Muscle of arm (tissue), 14 donors: ENCODE measurements around the gene UBE2Q2. TPM values are rescaled to one million over a fixed set of nuclear protein-coding genes. Genes with fewer than 3 reads are reported as not detected.
A peak's percentile ranks its signal among the peaks of the same experiment; 100 is the strongest.
"Not testable (repeated sequence)": the region's sequence is repeated elsewhere in the genome, so short reads cannot be mapped to it uniquely, and the experiment has no call there.

Experiments used
- DNase-seq: peaks from one replicate; pipeline ENCODE4 v3.0.0-alpha.2; 2013
- long read RNA-seq, 11 donors: transcript quantifications; one replicate each; lab custom pipeline, GENCODE V29; 2026
- polyA plus RNA-seq, 12 donors: library from polyadenylated mRNA; unstranded; fragments of 120-200 nt; gene quantifications; one replicate each; pipeline ENCODE4 v1.2.1, GENCODE V29; 2013; ENCODE audit not compliant: insufficient read length in 12 of 12

The UBE2Q2 gene
- 10 to 100 TPM in 11 of 12 donors, not detected in 1; 49.3 to 69.9 (median 60.6) TPM for polyA plus RNA-seq
- long read RNA-seq, donor 1, partial matches to known transcripts: 0 of 3 reads
- long read RNA-seq, donor 1, other reads (novel, unspliced or antisense): 0 of 3 reads
- long read RNA-seq, donor 2, transcript UBE2Q2-201 (13 exons, 3,130 nt): major isoform, 5 of 14 reads
- long read RNA-seq, donor 2, partial matches to known transcripts: 6 of 14 reads
- long read RNA-seq, donor 2, other reads (novel, unspliced or antisense): 0 of 14 reads
- long read RNA-seq, donor 3, partial matches to known transcripts: 0 of 2 reads
- long read RNA-seq, donor 3, other reads (novel, unspliced or antisense): 0 of 2 reads
- long read RNA-seq, donor 4, partial matches to known transcripts: 0 of 2 reads
- long read RNA-seq, donor 4, other reads (novel, unspliced or antisense): 0 of 2 reads
- long read RNA-seq, donor 5, partial matches to known transcripts: 0 of 2 reads
- long read RNA-seq, donor 5, other reads (novel, unspliced or antisense): 0 of 2 reads
- long read RNA-seq, donor 6, partial matches to known transcripts: 0 of 3 reads
- long read RNA-seq, donor 6, other reads (novel, unspliced or antisense): 0 of 3 reads
- long read RNA-seq, donor 7, partial matches to known transcripts: 0 of 3 reads
- long read RNA-seq, donor 7, other reads (novel, unspliced or antisense): 0 of 3 reads
- long read RNA-seq, donor 8, transcript UBE2Q2-201 (13 exons, 3,130 nt): major isoform, 5 of 7 reads
- long read RNA-seq, donor 8, partial matches to known transcripts: 0 of 7 reads
- long read RNA-seq, donor 8, other reads (novel, unspliced or antisense): 0 of 7 reads
- long read RNA-seq, donor 9, partial matches to known transcripts: 0 of 4 reads
- long read RNA-seq, donor 9, other reads (novel, unspliced or antisense): 0 of 4 reads
- long read RNA-seq, donor 10, transcript UBE2Q2-208 (12 exons, 2,969 nt): major isoform, 5 of 9 reads
- long read RNA-seq, donor 10, partial matches to known transcripts: 0 of 9 reads
- long read RNA-seq, donor 10, other reads (novel, unspliced or antisense): 0 of 9 reads
- long read RNA-seq, donor 11, partial matches to known transcripts: 6 of 11 reads
- long read RNA-seq, donor 11, other reads (novel, unspliced or antisense): 0 of 11 reads

DNA sequence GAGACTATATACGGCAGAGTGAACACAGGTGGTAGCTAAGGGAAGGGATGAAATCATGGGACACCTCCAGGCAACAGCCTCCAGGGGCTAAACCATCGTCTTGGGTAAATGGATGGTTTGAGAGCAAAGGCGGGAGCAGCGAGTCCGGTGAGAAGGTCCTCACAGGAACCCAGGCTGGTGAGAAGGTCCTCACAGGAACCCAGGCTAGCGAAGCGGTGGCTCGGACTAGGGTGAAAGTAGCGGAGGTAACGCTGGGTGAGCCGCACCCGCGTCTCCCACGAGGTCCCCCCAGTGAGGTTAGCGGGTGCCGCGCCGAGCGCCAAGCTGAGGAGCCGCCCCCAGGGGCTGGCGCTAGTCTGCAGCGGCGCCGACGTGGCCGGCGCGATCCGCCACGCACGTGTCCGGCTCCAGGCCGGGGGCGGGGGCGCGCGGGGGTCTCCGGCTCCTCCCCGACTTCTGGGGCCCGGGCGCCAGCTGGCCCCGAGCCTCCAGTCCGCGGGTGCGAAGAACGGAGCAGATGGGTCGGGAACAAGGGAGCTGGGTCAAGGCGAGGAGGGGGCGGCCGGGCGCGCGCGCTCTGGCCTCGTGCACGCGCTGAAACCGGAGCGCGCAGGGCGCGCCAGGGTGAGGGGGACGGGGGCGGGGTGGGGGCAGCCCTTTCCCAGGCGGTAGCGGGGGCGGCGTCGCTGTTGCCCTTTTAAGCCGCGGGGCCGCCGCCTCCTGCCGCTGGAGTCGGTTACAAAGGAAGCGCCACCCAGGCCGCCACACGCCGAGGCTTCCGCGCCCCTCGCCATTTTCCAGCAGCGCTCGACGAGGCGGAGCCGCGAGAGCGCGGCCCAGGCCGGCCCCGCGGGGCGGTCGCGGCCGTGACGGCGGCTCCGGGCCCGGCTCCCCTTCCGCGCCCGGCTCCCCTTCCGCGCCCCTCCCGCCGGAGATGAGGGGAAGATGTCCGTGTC is at the start of gene UBE2Q2:
Gene UBE2Q2 (plus strand): TSS at position 726 of the 956 bp plus-strand sequence. CDS start 220 bp downstream, at position 946.
- DNase-seq: peak; percentile 75

DNA sequence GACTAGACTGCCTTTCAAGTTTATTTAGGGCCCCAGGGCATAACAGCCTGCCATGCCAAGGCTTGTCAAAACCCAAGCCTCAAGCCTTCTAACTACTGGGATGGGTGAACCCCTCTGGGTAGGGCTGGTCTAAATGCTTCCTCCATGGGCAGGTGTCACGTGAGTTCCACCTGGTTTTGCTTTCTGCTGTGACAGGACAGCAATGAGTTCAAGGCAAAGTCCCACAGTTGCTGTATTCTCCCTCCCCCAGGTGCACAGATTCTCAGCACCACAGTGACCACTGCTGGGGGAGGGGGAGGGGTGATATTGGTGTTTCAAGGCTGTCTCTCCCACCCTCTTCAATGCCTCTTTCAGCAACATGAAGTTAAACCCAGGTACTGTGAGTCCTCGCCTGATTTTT is 46.9 kb upstream of the UBE2Q2 start:
- no peak for DNase-seq

DNA sequence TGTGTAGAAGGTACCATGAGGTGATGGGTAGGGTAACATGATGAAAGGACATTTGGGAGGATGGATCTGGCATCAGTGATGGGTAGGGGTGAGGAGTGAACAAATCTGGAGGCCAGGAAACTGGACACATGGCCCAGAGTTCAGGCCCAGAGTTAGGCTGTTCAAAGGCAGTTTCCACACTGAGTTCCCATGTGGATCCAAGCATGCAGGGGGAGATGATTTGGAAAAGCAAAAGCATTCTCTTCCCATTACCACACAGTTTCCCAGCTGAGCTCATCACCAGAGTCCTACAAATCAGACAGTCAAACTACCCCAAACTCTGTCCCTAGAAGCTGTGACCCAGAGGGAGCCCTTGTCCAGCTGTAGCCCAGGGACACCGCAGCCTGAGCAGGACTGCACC is 46.1 kb upstream of the UBE2Q2 start:
- peak; percentile 31 for DNase-seq

DNA sequence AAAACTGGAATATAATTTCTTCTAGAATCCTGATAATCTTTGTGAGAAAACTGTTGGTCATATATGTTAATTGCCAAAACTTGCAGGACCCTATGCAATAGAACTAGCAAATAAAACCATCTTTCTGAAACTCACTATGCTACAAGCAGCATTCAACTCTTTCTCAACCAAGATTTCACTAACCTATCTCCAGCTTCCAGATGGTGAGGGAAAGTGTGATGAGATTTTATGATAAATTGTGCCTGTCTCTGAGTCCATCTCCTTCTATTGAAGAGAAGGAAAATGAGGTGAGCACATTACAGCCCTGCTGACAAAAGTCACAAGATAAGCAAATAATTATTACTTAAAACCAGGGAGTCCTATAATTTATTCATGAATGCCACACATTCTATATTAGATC is 44.1 kb upstream of the UBE2Q2 start:
- DNase-seq: no peak

DNA sequence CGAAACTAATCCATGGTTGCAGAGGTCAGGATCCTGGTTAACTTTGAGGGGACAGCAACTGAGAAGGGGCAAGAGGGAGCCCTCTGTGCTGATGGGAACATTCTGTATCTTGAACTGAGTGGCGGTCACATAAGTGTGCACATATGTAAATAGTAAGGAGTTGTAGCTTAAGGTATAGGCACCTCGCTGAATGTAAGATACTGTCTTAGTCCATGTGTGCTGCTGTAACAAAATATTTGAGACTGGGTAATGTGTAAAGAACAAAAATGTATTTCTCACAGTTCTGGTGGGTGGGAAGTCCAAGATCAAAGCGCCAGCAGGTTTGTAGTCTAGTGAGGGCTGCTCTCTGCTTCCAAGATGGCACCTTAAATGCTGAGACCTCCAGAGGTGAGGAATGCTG is 42.8 kb upstream of the UBE2Q2 start:
- DNase-seq: not testable (repeated sequence)

DNA sequence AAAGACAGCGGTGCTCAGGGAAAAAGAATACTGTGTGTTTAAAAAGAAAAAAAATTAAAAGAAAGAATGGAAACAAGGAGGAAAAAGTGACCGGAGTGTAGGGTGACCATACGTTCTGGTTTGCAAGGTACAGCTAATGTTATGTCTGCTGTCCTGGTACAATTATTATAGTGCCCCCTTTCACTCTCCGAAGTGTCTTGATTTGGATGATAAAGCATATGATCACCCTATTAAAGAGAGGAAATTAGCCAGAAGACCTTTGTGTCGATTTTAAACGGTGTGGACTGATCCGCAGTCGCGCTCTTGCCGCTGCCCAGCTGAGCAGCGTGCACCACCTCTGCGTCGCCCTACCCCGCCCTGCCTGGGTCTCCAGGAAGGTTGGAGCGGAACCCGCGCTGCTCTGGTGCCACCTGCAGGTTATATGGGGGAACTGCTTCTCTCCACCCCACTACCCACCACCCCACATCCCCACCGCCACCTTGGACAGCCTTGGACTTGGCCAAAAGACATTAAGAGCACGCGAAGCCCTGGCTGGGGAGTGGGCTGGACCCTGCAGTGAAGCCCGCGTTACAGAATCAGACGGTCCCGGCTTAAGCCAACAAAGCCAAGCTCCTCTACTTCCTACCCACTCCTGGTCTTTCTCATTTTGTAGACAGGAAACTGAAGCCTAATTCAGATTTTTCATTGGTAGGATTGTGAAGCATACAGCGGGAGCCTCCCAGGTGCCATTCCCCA is 41.2 kb upstream of the UBE2Q2 start:
- peak; percentile 79 for DNase-seq

DNA sequence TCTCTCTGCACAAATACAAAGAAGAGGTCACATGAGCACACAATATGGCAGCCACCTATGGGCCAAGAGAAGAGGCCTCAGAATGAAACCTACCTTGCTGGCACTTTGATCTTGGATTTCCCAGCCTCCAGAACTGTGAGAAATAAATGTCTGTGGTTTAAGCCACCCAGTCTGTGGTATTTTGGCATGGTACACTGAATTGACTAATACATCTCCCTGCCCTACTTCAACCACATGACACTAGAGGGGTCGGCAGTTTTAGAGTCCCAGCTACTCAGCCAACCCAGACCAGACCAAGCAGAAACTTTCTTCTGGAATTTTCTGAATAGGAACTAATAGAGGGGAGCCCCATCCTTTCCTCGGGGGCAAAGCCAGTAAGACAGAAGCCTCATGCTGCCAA is 35.8 kb upstream of the UBE2Q2 start:
- DNase-seq: not testable (repeated sequence)

DNA sequence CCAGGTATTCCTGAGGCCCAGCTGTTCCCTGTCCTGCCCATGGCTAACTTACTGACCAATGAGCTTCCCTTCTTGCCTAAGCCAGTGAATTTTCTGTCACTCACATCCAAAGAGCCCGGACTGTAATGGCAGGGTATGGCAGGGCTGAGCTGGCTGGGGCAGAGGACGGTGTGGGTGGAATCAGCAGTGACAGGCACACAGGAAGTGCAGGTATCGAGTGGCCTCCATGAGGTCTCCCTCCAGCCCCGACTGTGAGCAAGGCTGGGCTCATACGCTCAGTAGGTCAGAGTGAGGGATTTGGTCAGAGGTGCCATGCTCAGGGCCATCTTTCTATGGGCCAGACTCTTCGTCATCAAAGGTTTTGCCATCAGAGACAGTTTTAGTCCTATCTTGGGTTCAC is 35.2 kb upstream of the UBE2Q2 start:
- not testable (repeated sequence) for DNase-seq

DNA sequence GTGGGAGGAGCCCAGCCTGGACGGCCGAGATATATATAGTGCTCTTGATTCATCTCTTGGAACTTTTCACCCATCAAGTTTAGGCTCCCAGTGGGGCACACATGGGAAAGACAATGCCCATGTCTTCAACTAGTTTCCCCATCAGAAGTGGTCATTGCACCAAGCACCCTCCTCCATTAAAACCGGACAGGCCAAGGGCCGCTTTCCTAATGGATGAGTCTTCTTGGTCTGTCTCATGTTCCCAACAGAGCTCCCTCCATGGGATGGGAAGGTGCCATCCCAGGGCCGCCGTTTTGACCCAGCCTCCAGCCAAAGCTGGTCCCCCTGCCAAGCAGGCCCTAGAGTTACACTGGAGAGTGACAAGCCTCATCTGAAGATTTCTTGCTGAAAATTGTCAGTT is 34.7 kb upstream of the UBE2Q2 start:
- no peak for DNase-seq

DNA sequence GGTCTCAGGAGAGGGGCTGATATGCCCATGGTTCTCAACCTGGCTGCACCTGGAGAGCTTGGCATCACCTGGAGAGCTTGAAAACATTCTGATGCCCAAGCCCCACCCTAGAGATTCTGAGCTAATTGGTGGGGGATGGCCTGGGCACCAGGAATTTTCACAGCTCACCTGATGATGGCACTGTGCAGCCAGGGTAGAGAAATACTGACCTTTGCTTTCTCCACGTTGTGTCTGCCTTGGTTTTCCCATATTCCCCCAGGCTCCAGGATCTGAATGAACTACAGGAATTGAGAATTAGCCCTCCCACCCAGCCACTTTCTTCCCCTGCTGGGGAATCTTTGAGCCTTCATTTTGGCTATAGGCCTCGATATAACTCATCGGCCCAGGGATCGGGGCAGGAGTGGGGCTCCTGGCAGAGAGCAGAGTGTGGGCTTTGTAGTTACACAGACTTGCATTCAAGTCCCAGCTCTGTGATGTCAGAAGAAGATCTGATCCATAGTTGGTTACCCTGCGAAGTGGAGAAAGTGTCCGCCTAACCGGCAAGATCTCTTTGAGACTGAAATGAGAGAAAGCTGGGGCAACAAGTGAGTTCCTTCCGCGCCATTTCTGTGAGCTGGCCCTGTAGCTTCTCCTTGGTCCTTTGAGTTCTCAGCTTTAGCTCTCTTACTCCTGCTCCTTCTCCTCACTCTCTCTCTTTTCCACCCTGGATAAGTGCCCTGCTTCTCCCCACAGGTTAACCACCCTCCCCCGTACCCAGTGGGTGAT is 33.1 kb upstream of the UBE2Q2 start:
- no peak for DNase-seq

DNA sequence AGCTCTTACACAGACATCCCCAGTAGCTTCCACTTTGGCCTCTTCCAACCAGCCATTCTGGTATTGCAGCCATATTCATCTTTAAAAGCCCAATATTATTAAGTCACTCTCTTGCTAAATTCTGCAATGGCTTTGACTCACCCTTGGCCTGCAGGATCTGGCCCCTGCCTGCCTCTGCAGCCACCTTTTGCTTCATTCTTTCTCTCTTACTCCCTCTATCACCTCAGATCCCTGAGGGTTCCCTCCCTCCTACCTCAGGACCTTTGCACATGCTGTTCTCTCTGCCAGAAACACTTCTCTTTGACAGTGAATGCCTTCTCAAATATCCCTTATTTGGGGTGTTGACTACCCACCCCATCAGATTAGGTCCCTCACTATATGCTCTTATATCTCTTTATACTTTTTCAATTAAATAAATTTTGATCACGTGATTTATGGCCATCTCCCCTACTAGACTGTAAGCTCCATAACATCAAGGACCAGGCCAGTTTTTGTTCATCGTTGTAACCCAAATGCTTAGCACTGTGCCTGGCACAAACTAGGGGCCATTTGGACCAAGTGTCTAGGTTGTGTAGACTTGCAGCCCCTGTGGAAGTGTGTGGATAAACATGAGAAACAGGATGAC is 32.3 kb upstream of the UBE2Q2 start:
- DNase-seq: no peak

DNA sequence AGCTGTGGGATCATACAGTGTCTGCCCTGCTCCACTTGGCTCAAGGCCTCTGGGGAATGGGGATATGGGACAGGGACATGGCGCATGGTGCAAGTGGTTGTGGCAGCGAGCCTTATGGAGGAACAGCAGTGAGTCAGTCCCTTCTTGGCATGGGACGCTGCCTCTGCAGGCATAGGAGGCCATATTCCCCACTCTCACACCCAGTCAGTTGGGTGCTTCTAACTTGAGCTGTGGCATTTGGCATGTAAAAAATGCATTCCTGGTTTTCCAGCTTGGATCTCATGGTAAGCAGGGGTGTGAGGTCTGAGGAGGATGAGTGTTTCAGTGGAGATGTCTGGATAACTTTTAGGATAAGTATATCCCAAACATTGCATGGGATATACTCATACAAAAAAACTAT is 31.6 kb upstream of the UBE2Q2 start:
- no peak for DNase-seq

DNA sequence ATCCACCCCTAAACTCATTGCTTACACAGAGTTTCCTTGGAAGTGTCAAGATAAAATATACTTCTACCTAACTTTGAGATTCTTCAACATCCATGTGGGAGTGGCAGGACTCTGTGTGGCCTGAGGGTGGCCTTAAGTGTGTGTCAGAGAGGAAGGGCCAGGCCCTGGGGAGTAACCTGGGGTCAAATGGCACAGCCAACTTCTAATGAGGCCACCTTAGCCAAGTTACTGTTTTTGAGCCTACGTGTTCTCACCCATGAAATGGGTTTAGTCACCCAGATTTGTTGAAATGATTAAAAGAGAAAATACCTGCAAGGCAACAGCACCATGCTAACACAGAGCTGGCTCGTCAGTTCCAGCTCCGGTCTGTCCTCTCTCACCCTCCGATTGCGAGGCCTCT is 28.5 kb upstream of the UBE2Q2 start:
- no peak for DNase-seq

DNA sequence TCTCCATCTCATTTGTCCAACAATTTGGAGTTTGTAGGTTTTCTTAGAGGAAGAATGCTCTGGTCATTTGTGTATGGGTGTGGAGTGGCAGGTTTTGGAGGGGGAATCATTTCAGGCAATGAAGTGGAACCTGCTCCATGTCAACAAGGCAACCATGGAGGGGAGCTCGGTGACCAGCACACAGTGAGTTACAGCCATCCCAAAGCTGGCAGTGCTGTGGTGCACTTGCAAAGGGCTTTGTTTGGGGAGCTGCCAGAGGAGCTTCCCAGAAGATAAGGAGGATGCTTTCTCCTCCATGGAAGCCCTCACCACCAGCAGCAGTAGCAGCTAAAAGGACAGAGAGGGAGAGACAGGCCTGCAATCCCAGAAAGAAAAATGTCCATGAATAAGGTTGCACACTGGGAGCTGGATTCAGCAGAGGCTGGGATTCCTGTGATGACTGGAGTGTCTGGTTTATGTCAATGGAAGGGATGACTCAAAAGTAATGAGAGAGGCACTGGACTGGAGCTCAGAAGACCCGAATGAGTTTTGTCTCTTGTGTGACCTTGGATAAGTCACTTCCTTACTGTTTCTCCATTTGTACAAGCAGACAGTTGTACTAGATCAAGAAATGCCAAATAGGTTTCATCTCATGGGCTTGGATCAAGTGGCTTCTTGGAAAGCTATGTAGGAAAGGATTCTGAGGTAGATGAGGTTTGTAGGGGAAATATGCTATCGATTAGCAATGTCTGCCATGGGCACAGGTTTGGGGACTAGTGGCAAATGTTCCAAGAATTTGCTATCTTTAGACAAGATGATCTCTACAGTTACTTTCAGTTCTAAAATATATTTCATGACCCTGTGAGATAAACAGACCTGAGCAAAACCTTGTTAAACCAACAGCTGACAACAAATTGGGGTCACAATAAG is 27.2 kb upstream of the UBE2Q2 start:
- DNase-seq: no peak

DNA sequence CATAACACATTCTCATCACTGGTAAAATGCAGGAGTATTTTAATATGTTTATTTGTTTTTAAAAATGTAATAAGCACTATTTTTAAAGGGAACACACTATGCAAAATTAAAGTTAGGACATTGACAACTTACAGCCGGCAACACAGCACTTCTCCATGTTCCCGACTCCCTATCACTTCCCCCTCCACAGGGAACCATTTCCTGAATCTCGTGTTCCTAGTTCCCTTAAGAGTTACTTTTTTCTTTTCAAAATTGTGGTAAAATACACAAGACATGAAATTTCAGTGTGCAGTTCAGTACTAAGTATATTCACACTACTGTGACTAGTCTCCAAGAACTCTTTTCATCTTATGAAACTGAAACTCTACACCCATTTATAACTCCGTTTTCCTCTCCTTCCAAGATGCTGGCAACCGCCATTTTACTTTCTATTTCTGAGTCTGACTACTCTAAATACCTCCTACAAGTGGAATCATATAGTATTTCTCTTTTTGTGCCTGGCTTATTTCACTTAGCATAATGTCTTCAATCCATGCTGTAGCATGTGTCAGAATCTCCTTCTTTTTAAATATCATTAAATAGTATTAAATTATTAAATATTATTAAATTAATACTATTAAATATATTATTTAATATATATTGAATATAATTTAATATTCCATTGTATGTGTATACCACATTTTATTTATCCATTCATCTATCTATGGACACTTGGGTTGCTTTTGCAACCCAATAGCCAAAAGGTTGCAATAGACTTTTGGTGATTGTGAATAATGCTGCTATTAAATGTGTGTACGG is 25.9 kb upstream of the UBE2Q2 start:
- no peak for DNase-seq

DNA sequence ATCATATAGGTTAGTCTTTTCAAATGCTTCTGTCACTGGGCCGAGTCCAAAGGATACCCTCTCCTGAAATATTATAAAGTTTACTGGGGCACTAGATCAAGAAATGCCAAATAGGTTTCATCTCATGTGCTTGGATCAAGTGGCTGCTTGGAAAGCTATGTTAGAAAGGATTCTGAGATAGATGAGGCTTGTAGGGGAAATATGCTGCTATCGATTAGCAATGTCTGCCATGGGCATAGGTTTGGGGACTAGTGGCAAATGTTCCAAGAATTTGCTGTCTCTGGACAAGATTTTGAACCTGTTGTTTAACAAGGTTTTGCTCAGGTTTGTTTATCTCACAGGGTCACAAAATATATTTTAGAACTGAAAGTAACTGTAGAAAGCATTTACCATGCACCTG is 23.0 kb upstream of the UBE2Q2 start:
- DNase-seq: no peak

DNA sequence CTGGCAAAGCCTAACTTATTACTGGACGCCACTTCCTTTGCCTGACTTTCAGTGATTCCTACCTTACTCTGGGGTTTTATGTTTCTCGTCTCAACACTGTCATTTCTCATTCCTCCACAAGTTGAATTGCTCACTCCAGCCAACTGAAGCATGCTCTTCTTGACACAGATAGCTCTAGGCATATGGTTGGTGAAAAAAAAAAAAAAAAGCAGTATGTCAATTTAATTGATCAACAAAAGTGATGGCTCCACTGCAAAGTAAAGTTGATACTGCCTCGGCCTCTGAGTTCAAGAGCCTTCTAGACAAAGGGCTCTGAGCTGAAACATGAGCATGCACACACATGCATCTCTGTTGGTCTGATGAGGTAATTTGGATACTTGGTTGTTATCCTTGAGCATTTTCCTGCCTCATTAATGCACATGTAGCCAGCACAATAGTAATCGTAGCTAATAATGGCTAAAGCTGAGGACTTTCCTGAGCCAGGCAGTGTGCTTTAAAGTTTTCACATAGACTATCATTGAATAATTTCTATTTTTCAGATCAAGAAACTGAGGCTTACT is 21.4 kb upstream of the UBE2Q2 start:
- no peak for DNase-seq
